ENCODE results near the gene PURB. TPM values are rescaled to one million over a fixed set of nuclear protein-coding genes. Genes with fewer than 3 reads are reported as not detected.

PURB gene
- total and polyA plus RNA-seq, 7 donors, result 8.8 to 27.2 (median 20.6) TPM

DNA sequence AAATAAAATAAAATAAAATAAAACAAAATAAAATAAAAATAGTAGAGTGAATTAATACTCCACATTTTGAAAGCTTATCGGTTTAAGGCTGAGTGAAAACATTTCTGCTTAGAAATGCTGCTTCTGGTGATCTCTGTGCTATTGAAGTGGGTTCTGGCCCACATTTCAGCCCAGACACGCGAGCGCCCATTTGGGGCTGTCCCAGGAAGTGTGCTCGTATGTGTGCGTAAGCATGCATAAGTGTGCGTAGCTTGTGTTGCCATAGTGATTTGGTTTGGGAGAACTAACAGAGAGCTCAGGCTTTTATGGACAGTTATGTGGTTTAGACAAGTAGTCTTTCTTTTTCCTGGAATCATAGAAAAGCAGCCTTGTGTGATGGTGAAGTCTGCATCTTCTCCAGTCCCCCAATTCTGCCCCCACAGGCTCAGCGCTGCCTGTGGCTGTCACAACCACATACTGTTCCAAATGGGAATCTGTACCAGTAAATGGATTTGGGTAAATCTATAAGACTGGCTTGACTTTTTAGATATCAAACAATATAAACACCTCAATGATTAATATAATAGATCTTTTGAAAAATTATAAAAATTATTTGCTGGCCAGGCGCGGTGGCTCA, 29.8 kb upstream of the PURB start:
- intact Hi-C loops (cut with DNase I), result no loop called here
- Histone ChIP-seq H3K27me3 (ENCODE audit: insufficient read depth in 3 of 3, low read length in 2 of 3) (no peaks in the 10 kb centered on the region), H3K36me3 (ENCODE audit: insufficient read depth in 1 of 2, low read depth in 1 of 2) (no peaks in the 10 kb centered on the region), H3K9me3 (no peaks in the 10 kb centered on the region), H3K4me1 (no peaks in the 10 kb centered on the region), H3K4me3 (no peak overlapping the region), H3K27ac (no peak overlapping the region)
- DNase-seq, result no peak
- ATAC-seq, result no peak
- TF ChIP-seq, protein P1, sequence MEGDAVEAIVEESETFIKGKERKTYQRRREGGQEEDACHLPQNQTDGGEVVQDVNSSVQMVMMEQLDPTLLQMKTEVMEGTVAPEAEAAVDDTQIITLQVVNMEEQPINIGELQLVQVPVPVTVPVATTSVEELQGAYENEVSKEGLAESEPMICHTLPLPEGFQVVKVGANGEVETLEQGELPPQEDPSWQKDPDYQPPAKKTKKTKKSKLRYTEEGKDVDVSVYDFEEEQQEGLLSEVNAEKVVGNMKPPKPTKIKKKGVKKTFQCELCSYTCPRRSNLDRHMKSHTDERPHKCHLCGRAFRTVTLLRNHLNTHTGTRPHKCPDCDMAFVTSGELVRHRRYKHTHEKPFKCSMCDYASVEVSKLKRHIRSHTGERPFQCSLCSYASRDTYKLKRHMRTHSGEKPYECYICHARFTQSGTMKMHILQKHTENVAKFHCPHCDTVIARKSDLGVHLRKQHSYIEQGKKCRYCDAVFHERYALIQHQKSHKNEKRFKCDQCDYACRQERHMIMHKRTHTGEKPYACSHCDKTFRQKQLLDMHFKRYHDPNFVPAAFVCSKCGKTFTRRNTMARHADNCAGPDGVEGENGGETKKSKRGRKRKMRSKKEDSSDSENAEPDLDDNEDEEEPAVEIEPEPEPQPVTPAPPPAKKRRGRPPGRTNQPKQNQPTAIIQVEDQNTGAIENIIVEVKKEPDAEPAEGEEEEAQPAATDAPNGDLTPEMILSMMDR (IDR thresholded peaks at IDR 0.05), result no peak
- WGBS, 3 donors, result 69 to 81% (median 73%) methylated on average over 10 of the region's 10 CpGs

DNA sequence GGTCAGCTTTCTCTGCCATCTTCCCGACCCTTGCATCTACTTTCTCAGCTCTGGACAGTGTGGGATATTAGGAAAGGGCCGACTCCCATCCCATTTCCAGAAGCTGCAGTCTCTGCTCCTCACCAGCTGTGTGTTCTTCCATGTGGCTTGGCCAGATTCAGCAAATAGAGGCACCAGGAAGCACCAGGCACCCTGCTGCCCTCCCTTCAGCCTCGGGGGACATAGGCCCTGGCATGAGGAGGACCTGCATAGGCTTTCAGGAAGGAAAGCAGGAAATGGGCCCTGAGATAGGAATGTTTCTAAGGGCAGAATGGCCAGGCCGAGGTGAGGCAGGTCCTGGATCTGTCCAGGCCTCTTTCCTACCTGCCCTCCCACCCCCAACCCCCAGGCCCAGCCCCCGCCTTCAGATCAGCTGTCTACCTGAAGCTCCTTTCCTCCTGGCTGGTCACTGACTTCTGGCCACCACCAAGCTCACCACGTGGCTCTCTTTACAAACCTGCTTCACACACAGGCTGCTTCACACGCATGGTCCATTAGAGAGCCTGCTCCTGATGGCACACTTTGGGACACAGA, 27.5 kb upstream of the PURB start:
- Histone ChIP-seq H3K36me3 (ENCODE audit: insufficient read depth in 1 of 2, low read depth in 1 of 2) (no peaks in the 10 kb centered on the region), H3K27ac (no peak overlapping the region), H3K27me3 (ENCODE audit: insufficient read depth in 3 of 3, low read length in 2 of 3) (no peaks in the 10 kb centered on the region), H3K4me3 (no peak overlapping the region), H3K4me1 (no peaks in the 10 kb centered on the region), H3K9me3 (no peaks in the 10 kb centered on the region)
- TF ChIP-seq, protein P1 (IDR thresholded peaks at IDR 0.05), result no peak
- intact Hi-C loops (cut with DNase I), result no loop called here
- DNase-seq (no peak), ATAC-seq (peak in 3 of 4 donors; percentile 31 to 46 (median 44))
- WGBS, 3 donors, result 46 to 56% (median 49%) methylated on average over 7 of the region's 7 CpGs

- no peak overlapping the region for H3K27ac ChIP-seq
- no peaks in the 10 kb centered on the region for H3K36me3 ChIP-seq (ENCODE audit: insufficient read depth in 1 of 2, low read depth in 1 of 2)
- intact Hi-C loops (cut with DNase I), result no loop called here
- no peaks in the 10 kb centered on the region for H3K9me3 ChIP-seq
- H3K4me1 ChIP-seq, result no peaks in the 10 kb centered on the region
- H3K27me3 ChIP-seq (ENCODE audit: insufficient read depth in 3 of 3, low read length in 2 of 3), result no peaks in the 10 kb centered on the region
- no peak overlapping the region for H3K4me3 ChIP-seq
- TF ChIP-seq, protein P1 (IDR thresholded peaks at IDR 0.05), result no peak
- DNase-seq (no peak), ATAC-seq (peak in 1 of 4 donors; percentile 38)
- WGBS, 3 donors, result 44 to 50% (median 46%) methylated on average over 8 of the region's 8 CpGs
Observed at GRCh38 chr7:44911911-44912310, 26.6 kb upstream of the PURB start.

DNA sequence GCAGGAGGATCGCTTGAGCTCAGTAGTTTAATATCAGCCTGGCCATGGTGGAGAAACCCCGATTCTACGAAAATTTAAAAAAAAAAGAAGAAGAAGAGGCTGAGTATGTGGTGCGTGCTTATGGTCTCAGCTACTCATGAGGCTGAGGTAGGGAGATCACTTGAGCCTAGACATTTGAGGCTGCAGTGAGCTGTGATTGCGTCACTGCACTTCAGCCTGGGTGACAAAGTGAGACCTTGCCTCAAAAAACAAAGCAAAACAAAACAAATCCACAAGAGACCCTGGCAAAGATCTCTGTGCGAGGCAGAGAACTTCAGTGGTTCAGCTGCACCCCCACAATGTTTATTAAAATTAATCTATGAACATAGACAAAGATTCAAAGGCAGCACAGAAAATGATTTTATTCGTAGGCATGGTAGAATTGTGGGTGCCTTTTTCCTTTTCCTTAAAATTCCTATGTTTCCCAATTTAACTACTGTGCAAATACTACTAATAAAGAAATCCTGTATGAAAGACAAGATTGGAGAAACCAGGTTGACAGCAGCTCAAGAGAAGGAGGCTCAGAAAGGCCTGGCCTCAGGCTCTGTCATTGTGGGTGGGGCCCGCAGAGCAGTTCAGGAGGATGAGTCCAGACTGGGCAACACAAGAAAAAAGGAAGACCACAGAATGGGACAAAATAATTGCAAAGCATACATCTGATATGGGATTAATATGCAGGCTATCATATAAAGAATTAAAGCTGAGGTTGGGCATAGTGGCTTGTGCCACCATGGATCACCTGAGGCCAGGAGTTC, 24.5 kb upstream of the PURB start:
- H3K4me1 ChIP-seq, result no peaks in the 10 kb centered on the region
- ATAC-seq (no peak), DNase-seq (no peak)
- TF ChIP-seq, protein P1 (IDR thresholded peaks at IDR 0.05), result no peak
- no peaks in the 10 kb centered on the region for H3K9me3 ChIP-seq
- no peak overlapping the region for H3K27ac ChIP-seq
- H3K4me3 ChIP-seq, result no peak overlapping the region
- intact Hi-C loops (cut with DNase I), result no loop called here
- WGBS, 3 donors, result 89 to 93% (median 90%) methylated on average over 8 of the region's 8 CpGs
- no peaks in the 10 kb centered on the region for H3K27me3 ChIP-seq (ENCODE audit: insufficient read depth in 3 of 3, low read length in 2 of 3)
- H3K36me3 ChIP-seq (ENCODE audit: insufficient read depth in 1 of 2, low read depth in 1 of 2), result no peaks in the 10 kb centered on the region
